H1 (cell line): ENCODE data around the gene PAFAH1B1. TPM values are rescaled to one million over a fixed set of nuclear protein-coding genes. Genes with fewer than 3 reads are reported as not detected.

Experiments
- CTCF ChIA-PET: fragments of 300-600 bp; sonication (Branson Sonifier 250); formaldehyde crosslinking; loops from one replicate; lab custom pipeline; 2021; ENCODE audit not compliant: partially characterized antibody; lab: Charles Lee
- POLR2A ChIA-PET: fragments of 300-600 bp; sonication (Branson Sonifier 250); formaldehyde crosslinking; loops from one replicate; lab custom pipeline; 2021; ENCODE audit warnings: inconsistent platforms; ENCODE audit not compliant: partially characterized antibody; lab: Charles Lee
- DNase-seq, 2 experiments: peaks; one replicate each; pipeline versions ENCODE4 v3.0.0 to v3.0.0-alpha.2; 2010 to 2022; ENCODE audit warnings: low spot score in 2 of 2, low read depth in 1 of 2, mixed read lengths in 1 of 2
- FAIRE-seq: peaks from 2 replicates; lab custom pipeline; 2011; peaks lifted over from hg19 to GRCh38; lab: Jason Lieb, UNC
- H2AFZ ChIP-seq: 2 replicates; pipeline ENCODE4 v1.8.1; 2012; ENCODE audit warnings: low read length, inconsistent platforms
- H2AK5ac ChIP-seq: 2 replicates; pipeline ENCODE4 v1.6.1; 2013; ENCODE audit warnings: low read depth, low read length
- H2BK120ac ChIP-seq: replicated peaks from 2 replicates; pipeline ENCODE3; 2013; ENCODE audit warnings: low read depth, low read length, inconsistent platforms
- H2BK12ac ChIP-seq: 2 replicates; pipeline ENCODE4 v1.6.1; 2013; ENCODE audit warnings: low read depth, low read length
- H2BK15ac ChIP-seq: 2 replicates; pipeline ENCODE4 v1.6.1; 2013; ENCODE audit warnings: low read length
- H2BK20ac ChIP-seq: 2 replicates; pipeline ENCODE4 v1.6.1; 2013; ENCODE audit warnings: low read length
- H2BK5ac ChIP-seq: 2 replicates; pipeline ENCODE4 v1.6.1; 2013; ENCODE audit warnings: low read depth, low read length
- H3K14ac ChIP-seq: 2 replicates; pipeline ENCODE4 v1.6.1; 2013; ENCODE audit warnings: inconsistent platforms; ENCODE audit not compliant: insufficient read length
- H3K18ac ChIP-seq: 2 replicates; pipeline ENCODE4 v1.6.1; 2013; ENCODE audit warnings: low read length; ENCODE audit errors: extremely low read depth
- H3K23ac ChIP-seq: 2 replicates; pipeline ENCODE4 v1.6.1; 2013; ENCODE audit warnings: inconsistent platforms; ENCODE audit not compliant: insufficient read length
- H3K23me2 ChIP-seq: 2 replicates; pipeline ENCODE4 v1.6.1; 2013; ENCODE audit warnings: low read depth, low read length
- H3K27ac ChIP-seq: 2 replicates; pipeline ENCODE4 v1.6.1; 2011; ENCODE audit warnings: low read depth, low read length, inconsistent platforms
- H3K27me3 ChIP-seq, 4 experiments: replicated peaks in 1 of 4; 1 replicate in 1 of 4; 2 replicates in 3 of 4; pipeline versions ENCODE4 v1.6.1 to v1.8.1; 2011 to 2013; ENCODE audit warnings: low read length in 3 of 4, mild to moderate bottlenecking in 3 of 4, inconsistent platforms in 2 of 4, mixed read lengths in 2 of 4, moderate library complexity in 1 of 4; ENCODE audit not compliant: control insufficient read depth in 3 of 4, insufficient read depth in 3 of 4; ENCODE audit errors: extremely low read depth in 1 of 4
- H3K36me3 ChIP-seq, 4 experiments: 2 replicates each; pipeline versions ENCODE4 v1.6.1 to v1.8.1; 2011 to 2013; ENCODE audit warnings: mild to moderate bottlenecking in 4 of 4, low read length in 3 of 4, moderate library complexity in 2 of 4, control low read depth in 1 of 4, inconsistent platforms in 1 of 4; ENCODE audit not compliant: insufficient read depth in 4 of 4, control insufficient read depth in 2 of 4
- H3K4ac ChIP-seq: replicated peaks from 2 replicates; pipeline ENCODE3; 2013; ENCODE audit warnings: low read length, low read depth, mixed read lengths, inconsistent platforms; ENCODE audit not compliant: insufficient read length
- H3K4me1 ChIP-seq, 4 experiments: replicated peaks in 1 of 4; 1 replicate in 1 of 4; 2 replicates in 3 of 4; pipeline versions ENCODE4 v1.6.1 to v1.8.1; 2011 to 2013; ENCODE audit warnings: low read length in 3 of 4, inconsistent platforms in 2 of 4, mixed read lengths in 1 of 4; ENCODE audit not compliant: insufficient read depth in 4 of 4, control insufficient read depth in 3 of 4
- H3K4me2 ChIP-seq, 2 experiments: 2 replicates each; pipeline versions ENCODE4 v1.6.1 to v1.8.1; 2011 to 2013; ENCODE audit warnings: low read depth in 2 of 2, low read length in 2 of 2, control low read depth in 1 of 2, inconsistent platforms in 1 of 2, mild to moderate bottlenecking in 1 of 2; ENCODE audit not compliant: insufficient read depth in 1 of 2
- H3K4me3 ChIP-seq, 4 experiments: fragments of 200-600, 300-600 bp in 1 of 4; sonication (generic), shearing (Covaris generic), sonication (Bioruptor Twin) in 1 of 4; 2 replicates each; pipeline versions ENCODE4 v1.5.1 to v1.8.1; 2011 to 2016; ENCODE audit warnings: low read length in 4 of 4, low read depth in 3 of 4, control low read depth in 2 of 4, inconsistent platforms in 2 of 4, mild to moderate bottlenecking in 2 of 4, mixed read lengths in 1 of 4, moderate library complexity in 1 of 4; ENCODE audit not compliant: insufficient read depth in 2 of 4; ENCODE audit errors: extremely low read depth in 1 of 4
- H3K56ac ChIP-seq: replicated peaks from 2 replicates; pipeline ENCODE3; 2013; ENCODE audit warnings: low read depth, mild to moderate bottlenecking, mixed read lengths, low read length, inconsistent platforms; ENCODE audit not compliant: insufficient read length
- H3K79me1 ChIP-seq: 2 replicates; pipeline ENCODE4 v1.6.1; 2013; ENCODE audit warnings: low read depth, low read length, control low read depth
- H3K79me2 ChIP-seq, 2 experiments: 2 replicates each; pipeline versions ENCODE4 v1.6.1 to v1.8.1; 2012 to 2013; ENCODE audit warnings: low read length in 2 of 2, mild to moderate bottlenecking in 2 of 2, inconsistent platforms in 1 of 2; ENCODE audit not compliant: insufficient read depth in 2 of 2, control insufficient read depth in 1 of 2
- H3K9ac ChIP-seq, 4 experiments: replicated peaks in 1 of 4; 1 replicate in 1 of 4; 2 replicates in 3 of 4; pipeline versions ENCODE4 v1.6.1 to v1.8.1; 2011 to 2013; ENCODE audit warnings: low read depth in 3 of 4, low read length in 3 of 4, control low read depth in 2 of 4, mild to moderate bottlenecking in 2 of 4, moderate library complexity in 2 of 4, inconsistent platforms in 1 of 4; ENCODE audit errors: extremely low read depth in 1 of 4
- H3K9me3 ChIP-seq, 2 experiments: 2 replicates each; pipeline versions ENCODE4 v1.6.1 to v1.8.1; 2012 to 2013; ENCODE audit warnings: mild to moderate bottlenecking in 2 of 2, moderate library complexity in 2 of 2, control low read depth in 1 of 2, inconsistent platforms in 1 of 2, low read depth in 1 of 2, low read length in 1 of 2, mixed read lengths in 1 of 2; ENCODE audit not compliant: insufficient read depth in 2 of 2
- H4K20me1 ChIP-seq, 2 experiments: replicated peaks in 1 of 2; 2 replicates each; pipeline versions ENCODE3 to v1.8.1; 2011 to 2013; ENCODE audit warnings: inconsistent platforms in 2 of 2, low read length in 2 of 2, mild to moderate bottlenecking in 1 of 2; ENCODE audit not compliant: insufficient read depth in 2 of 2, control insufficient read depth in 1 of 2
- H4K5ac ChIP-seq: 2 replicates; pipeline ENCODE4 v1.6.1; 2013; ENCODE audit warnings: low read length, low read depth, mixed read lengths, inconsistent platforms; ENCODE audit not compliant: insufficient read length
- H4K8ac ChIP-seq: 2 replicates; pipeline ENCODE4 v1.8.0; 2013; ENCODE audit warnings: mild to moderate bottlenecking, moderate library complexity, low read length, inconsistent platforms; ENCODE audit not compliant: insufficient read depth; ENCODE audit errors: extremely low read depth
- H4K91ac ChIP-seq: replicated peaks from 2 replicates; pipeline ENCODE3; 2013; ENCODE audit warnings: low read length, mixed read lengths, inconsistent platforms; ENCODE audit not compliant: insufficient read length
- CEBPB ChIP-seq: IDR thresholded peaks from 2 replicates; pipeline ENCODE4 v1.6.1; 2012; ENCODE audit warnings: low read depth, low read length
- CTCF ChIP-seq, 3 experiments: IDR thresholded peaks; 1 replicate in 2 of 3; 2 replicates in 1 of 3; pipeline versions ENCODE4 v1.5.1 to v1.6.1; 2011; ENCODE audit warnings: low read length in 3 of 3, mild to moderate bottlenecking in 3 of 3, inconsistent platforms in 2 of 3, low read depth in 1 of 3, moderate library complexity in 1 of 3; ENCODE audit not compliant: insufficient read depth in 1 of 3; ENCODE audit errors: control extremely low read depth in 1 of 3
- FOSL1 ChIP-seq: IDR thresholded peaks from 2 replicates; pipeline ENCODE4 v1.6.1; 2011; ENCODE audit warnings: mild to moderate bottlenecking, low read depth, low read length, moderate library complexity; ENCODE audit not compliant: insufficient read depth
- GTF2F1 ChIP-seq: IDR thresholded peaks from 2 replicates; pipeline ENCODE4 v1.6.1; 2012; ENCODE audit warnings: low read depth, low read length, improper control_type of control experiment, borderline replicate concordance
- HDAC6 ChIP-seq: IDR thresholded peaks from one replicate; pipeline ENCODE4 v1.7.1; 2012; ENCODE audit warnings: low read depth, mild to moderate bottlenecking, inconsistent platforms, low read length, moderate library complexity
- POU5F1 ChIP-seq: IDR thresholded peaks from 2 replicates; pipeline ENCODE4 v1.6.1; 2011; ENCODE audit warnings: low read depth, mild to moderate bottlenecking, low read length, moderate library complexity
- RAD21 ChIP-seq, 2 experiments: IDR thresholded peaks in 1 of 2; conservative IDR thresholded peaks in 1 of 2; 2 replicates each; pipeline ENCODE4 v1.6.1; 2011; ENCODE audit warnings: low read depth in 2 of 2, low read length in 2 of 2, improper control_type of control experiment in 1 of 2, inconsistent platforms in 1 of 2, mild to moderate bottlenecking in 1 of 2, moderate library complexity in 1 of 2
- TAF7 ChIP-seq: optimal IDR thresholded peaks from 2 replicates; pipeline ENCODE3; 2011; ENCODE audit warnings: low read depth, mild to moderate bottlenecking, inconsistent platforms, low read length, moderate library complexity, borderline replicate concordance
- YY1 ChIP-seq: IDR thresholded peaks from 2 replicates; pipeline ENCODE4 v1.6.1; 2011; ENCODE audit warnings: low read depth, mild to moderate bottlenecking, low read length
- WGBS, 2 experiments: shearing (Covaris generic) in 1 of 2; methylation state at CpG; one replicate each; pipeline versions ENCODE4 v1.1.6 to v1.1.7; 2013 to 2015; ENCODE audit warnings: low lambda C conversion rate in 2 of 2, mixed read lengths in 2 of 2, inconsistent platforms in 1 of 2, low coverage in 1 of 2, missing lambda C conversion rate in 1 of 2; ENCODE audit not compliant: insufficient replicate concordance in 2 of 2, insufficient coverage in 1 of 2, insufficient read length in 1 of 2; ENCODE audit errors: extremely low coverage in 1 of 2, missing lambda C conversion rate in 1 of 2; 5-methylcytosine and 5-hydroxymethylcytosine counted together
- polyA plus RNA-seq, 7 experiments: library from polyadenylated mRNA; depleted of rRNA in 3 of 7; stranded (reverse) in 5 of 7; unstranded in 2 of 7; fragments of >200 nt in 5 of 7; fragments of 200-250 nt in 2 of 7; gene quantifications; 1 replicate in 5 of 7; 2 replicates in 1 of 7; 4 replicates in 1 of 7; pipeline versions ENCODE4 v1.2.1 to v1.2.3, GENCODE V29; 2011 to 2013; ENCODE audit warnings: missing spikeins in 2 of 7, mixed read lengths in 2 of 7
- total RNA-seq: library from RNA; stranded (reverse); fragmentation: NEBNext Ultra II Directional; extraction: Animal tissue kit (Norgen Biotek cat#: 25700); gene quantifications from 2 replicates; pipeline ENCODE4 v1.2.1, GENCODE V29; 2021

Gene PAFAH1B1
- total and polyA plus RNA-seq, 2 of the 8 experiments (the other 6 are each of a cell fraction or from before 2014, with no cell fraction given): 42.0 to 152 TPM

DNA sequence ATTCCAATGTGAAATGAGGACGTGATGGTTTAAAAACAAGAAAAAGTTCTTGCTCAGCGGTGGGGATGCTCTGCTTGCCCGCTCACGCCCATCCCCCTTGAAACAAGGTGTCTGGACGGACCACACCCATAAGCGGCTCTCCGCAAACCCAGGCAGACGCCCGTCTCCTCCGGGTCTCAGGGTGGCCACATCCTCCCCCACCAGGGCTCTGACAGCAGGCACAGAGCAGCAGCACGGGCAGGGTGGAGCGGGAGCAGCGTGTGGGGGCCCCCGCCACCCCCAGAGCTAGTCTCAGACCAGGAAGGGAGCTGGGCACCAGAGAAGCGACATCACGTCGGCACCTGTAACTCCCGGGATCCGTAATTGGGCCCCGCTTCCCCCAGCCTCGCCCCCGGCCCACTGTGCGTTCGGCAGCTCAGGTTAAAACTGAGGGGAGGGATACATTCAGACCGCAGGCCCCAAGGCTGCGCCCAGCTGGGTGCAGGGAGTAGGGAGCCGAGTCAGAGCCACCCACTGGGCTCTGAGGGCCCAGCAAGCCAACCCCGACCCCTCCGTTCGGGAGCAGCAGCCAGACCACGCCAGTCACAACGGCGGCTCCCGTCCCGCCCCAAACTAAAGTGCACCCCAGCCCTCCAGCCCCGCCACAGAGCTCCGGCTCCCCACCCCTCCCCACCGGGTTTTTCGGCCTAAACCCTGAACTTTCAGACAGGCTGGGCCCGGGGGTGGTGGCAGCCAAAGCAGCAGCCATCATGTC, 96.1 kb downstream of the PAFAH1B1 start:
- no peak for FAIRE-seq
- Histone ChIP-seq H3K4me3 (no peak overlapping the region), H3K9ac (no peak overlapping the region)
- TF ChIP-seq RAD21 (IDR thresholded peaks at IDR 0.05 in 1 of 2, conservative IDR thresholded peaks at IDR 0.05 in 1 of 2; ENCODE audit: low read depth in 2 of 2, low read length in 2 of 2) (no peak), TAF7 (no peak), FOSL1 (no peak), GTF2F1 (no peak), CEBPB (no peak), HDAC6 (no peak), YY1 (no peak), POU5F1 (no peak), CTCF (IDR thresholded peaks at IDR 0.05; ENCODE audit: control extremely low read depth in 1 of 3, insufficient read depth in 1 of 3, low read depth in 1 of 3, low read length in 3 of 3) (no peak)

More for the DNA sequence above, 96.1 kb downstream of the PAFAH1B1 start:
- H2BK20ac ChIP-seq: no peak overlapping the region
- H3K4me1 ChIP-seq: peaks cover 0 to 7% (median 0%) of the 10 kb centered on the region in 4 experiments; a peak in 2 of 7 replicates
- no peak overlapping the region for H2AFZ ChIP-seq
- no peaks in the 10 kb centered on the region; the same call in 1 of the 2 replicates for H3K79me1 ChIP-seq
- H2BK12ac ChIP-seq: no peak overlapping the region
- DNase-seq: peak in 1 of 2 experiments; percentile 55
- no peak overlapping the region for H3K4me2 ChIP-seq
- H4K5ac ChIP-seq: no peak overlapping the region
- no peak overlapping the region for H3K4ac ChIP-seq
- no peaks in the 10 kb centered on the region for H3K27me3 ChIP-seq
- no peaks in the 10 kb centered on the region for H3K9me3 ChIP-seq
- H3K79me2 ChIP-seq: no peaks in the 10 kb centered on the region
- whole genome bisulfite sequencing, 2 experiments: 94% methylated on average over 11 of the region's 40 CpGs; no CpG with 5 or more reads in 1 of the 2 experiments
- ChIA-PET CTCF (interaction anchor here (0.6 to 1.7 kb wide), 2 partner anchors 14 to 179 kb away, joined by 3 to 4 read pairs; no protein-coding TSS in a partner anchor), POLR2A (interaction anchor here (0.6 to 1.6 kb wide), 2 partner anchors 13 to 991 kb away, joined by 3 read pairs; no protein-coding TSS in a partner anchor)
- peaks cover 0 to 8% of the 10 kb centered on the region in 2 experiments for H4K20me1 ChIP-seq
- no peak overlapping the region for H3K14ac ChIP-seq
- no peak overlapping the region for H3K56ac ChIP-seq
- H2BK120ac ChIP-seq: no peak overlapping the region
- H2BK5ac ChIP-seq: no peak overlapping the region
- no peak overlapping the region for H2BK15ac ChIP-seq
- no peak overlapping the region for H2AK5ac ChIP-seq
- peak overlapping the region; percentile 21; the same call in 1 of the 2 replicates for H4K8ac ChIP-seq
- H3K23ac ChIP-seq: no peak overlapping the region
- H3K18ac ChIP-seq: no peak overlapping the region
- no peaks in the 10 kb centered on the region for H3K23me2 ChIP-seq
- no peak overlapping the region for H4K91ac ChIP-seq
- H3K36me3 ChIP-seq: peaks cover 0 to 33% (median 2%) of the 10 kb centered on the region in 4 experiments; a peak in 3 of 8 replicates
- no peak overlapping the region for H3K27ac ChIP-seq
